Chondrocyte (in vitro differentiated cells): ENCODE data around the gene QSOX1. TPM values are rescaled to one million over a fixed set of nuclear protein-coding genes. Genes with fewer than 3 reads are reported as not detected.

ENCODE experiments used
- DNase-seq: peaks from one replicate; pipeline ENCODE4 v3.0.0; 2021; ENCODE audit warnings: mixed read lengths, low spot score
- H3K27ac Mint-ChIP-seq: one replicate; pipeline ENCODE4 v1.8.0; 2021; ENCODE audit warnings: mild to moderate bottlenecking, moderate library complexity, mixed read lengths; ENCODE audit not compliant: unreplicated experiment
- H3K27me3 Mint-ChIP-seq: 2 replicates; pipeline ENCODE4 v1.8.0; 2021; ENCODE audit warnings: low read depth, mixed read lengths
- H3K36me3 Mint-ChIP-seq: 2 replicates; pipeline ENCODE4 v1.8.0; 2021; ENCODE audit warnings: low read depth, mixed read lengths
- H3K4me1 Mint-ChIP-seq: 2 replicates; pipeline ENCODE4 v1.8.0; 2021; ENCODE audit warnings: low read depth, mild to moderate bottlenecking, mixed read lengths
- H3K4me3 Mint-ChIP-seq: one replicate; pipeline ENCODE4 v1.8.0; 2021; ENCODE audit warnings: mild to moderate bottlenecking, moderate library complexity, mixed read lengths; ENCODE audit not compliant: unreplicated experiment
- H3K9me3 Mint-ChIP-seq: 2 replicates; pipeline ENCODE4 v1.8.0; 2021; ENCODE audit warnings: low read depth, mixed read lengths
- CTCF ChIP-seq: fragments of 200-600 bp; sonication (generic); IDR thresholded peaks from 2 replicates; pipeline ENCODE4 v1.5.0; 2021; ENCODE audit warnings: antibody characterized with exemption, mild to moderate bottlenecking, moderate library complexity
- long read RNA-seq: library from polyadenylated mRNA; stranded (forward); transcript quantifications from one replicate; pipeline ENCODE4 v2.0.0, GENCODE V29; 2021
- total RNA-seq: library from RNA; stranded (reverse); gene quantifications from 3 replicates; pipeline ENCODE4 v1.2.1, GENCODE V29; 2021

The QSOX1 gene
- 152 to 232 TPM (median 222 TPM) in 3 replicates for total RNA-seq
- long read RNA-seq, full-length matches to known transcripts, result 333 of 440 reads
- long read RNA-seq, partial matches to known transcripts, result 43 of 440 reads
- long read RNA-seq, other reads (novel, unspliced or antisense), result 64 of 440 reads

- TF ChIP-seq CTCF, result peak; percentile 54
- H3K4me1 Mint-ChIP-seq, result peaks cover 61% of the 10 kb centered on the region
- no peaks in the 10 kb centered on the region for H3K27me3 Mint-ChIP-seq
- H3K27ac Mint-ChIP-seq, result peak within 1 kb of the TSS; percentile 88
- no peak for DNase-seq
- peaks cover 1% of the 10 kb centered on the region for H3K36me3 Mint-ChIP-seq
- peak within 1 kb of the TSS; percentile 96 for H3K4me3 Mint-ChIP-seq
- no peaks in the 10 kb centered on the region for H3K9me3 Mint-ChIP-seq
Observed at GRCh38 chr1:180154325-180155181, at the start of gene QSOX1. TSS of gene QSOX1 (plus strand) at chr1:180154869. CDS start at chr1:180154908, 39 bp downstream.

GRCh38 chr1:180112091-180112490 is 42.6 kb upstream of the QSOX1 start:
- H3K4me3 Mint-ChIP-seq, result no peak overlapping the region

GRCh38 chr1:180112984-180113647 is 41.6 kb upstream of the QSOX1 start:
- Mint-ChIP-seq H3K27ac (peak overlapping the region; percentile 2), H3K27me3 (no peaks in the 10 kb centered on the region), H3K4me3 (no peak overlapping the region), H3K36me3 (peaks cover 25% of the 10 kb centered on the region), H3K4me1 (peaks cover 26% of the 10 kb centered on the region), H3K9me3 (no peaks in the 10 kb centered on the region)
- no peak for TF ChIP-seq CTCF
- no peak for DNase-seq

More at GRCh38 chr1:180112091-180112490, 42.6 kb upstream of the QSOX1 start:
- Mint-ChIP-seq H3K27ac (no peak overlapping the region), H3K9me3 (no peaks in the 10 kb centered on the region), H3K27me3 (no peaks in the 10 kb centered on the region), H3K4me1 (peaks cover 17% of the 10 kb centered on the region), H3K36me3 (peaks cover 25% of the 10 kb centered on the region)
- no peak for DNase-seq
- no peak for TF ChIP-seq CTCF

- Mint-ChIP-seq H3K4me1 (peaks cover 26% of the 10 kb centered on the region), H3K27me3 (no peaks in the 10 kb centered on the region), H3K36me3 (peaks cover 22% of the 10 kb centered on the region), H3K4me3 (no peak overlapping the region), H3K9me3 (no peaks in the 10 kb centered on the region), H3K27ac (no peak overlapping the region)
- no peak for DNase-seq
- TF ChIP-seq CTCF, result no peak
Observed at GRCh38 chr1:180114396-180114945, 40.2 kb upstream of the QSOX1 start.
